ENCODE measurements around the gene CCNB2.
A peak's percentile ranks its signal among the peaks of the same experiment; 100 is the strongest.
"Not testable (repeated sequence)": the region's sequence is repeated elsewhere in the genome, so short reads cannot be mapped to it uniquely, and the experiment has no call there.

CCNB2 gene

GRCh38 chr15:59104912-59105732 is at the start of gene CCNB2:
Gene CCNB2, plus strand, starts transcription at chr15:59105146. Its CDS starts 123 bp downstream, at chr15:59105269.
- DNase-seq (ENCODE audit: low read depth), result peak; percentile 75

DNA sequence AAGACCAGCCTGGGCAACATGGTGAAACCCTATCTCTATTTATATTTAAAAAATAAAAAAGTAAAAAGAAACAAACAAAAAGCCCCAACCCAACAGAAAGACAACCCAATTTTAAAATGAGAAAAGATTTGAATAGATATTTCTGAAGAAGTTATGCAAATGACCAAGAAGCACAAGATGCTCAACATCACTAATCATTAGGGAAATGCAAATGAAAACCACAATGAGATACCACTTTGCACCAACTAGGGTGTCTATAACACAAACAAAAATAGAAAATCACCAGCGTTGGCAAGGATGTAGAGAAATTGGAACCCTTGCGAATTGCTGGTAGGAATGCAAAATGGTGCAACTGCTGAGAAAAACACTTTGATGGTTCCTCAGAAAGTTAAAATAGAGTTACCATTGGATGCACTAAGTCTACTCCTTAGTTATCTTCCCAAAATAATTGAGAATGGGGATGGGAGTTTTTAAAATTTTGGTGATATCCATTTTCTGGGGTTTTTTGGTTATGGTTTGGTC is 45.8 kb upstream of the CCNB2 start:
- DNase-seq (ENCODE audit: low read depth), result no peak

GRCh38 chr15:59060348-59060747 is 44.6 kb upstream of the CCNB2 start:
- no peak for DNase-seq (ENCODE audit: low read depth)

GRCh38 chr15:59063042-59063441 is 41.9 kb upstream of the CCNB2 start:
- DNase-seq (ENCODE audit: low read depth), result no peak

GRCh38 chr15:59069430-59069829 is 35.5 kb upstream of the CCNB2 start:
- DNase-seq (ENCODE audit: low read depth), result no peak

- no peak for DNase-seq (ENCODE audit: low read depth)
Measured at GRCh38 chr15:59074607-59075006, 30.3 kb upstream of the CCNB2 start.

DNA sequence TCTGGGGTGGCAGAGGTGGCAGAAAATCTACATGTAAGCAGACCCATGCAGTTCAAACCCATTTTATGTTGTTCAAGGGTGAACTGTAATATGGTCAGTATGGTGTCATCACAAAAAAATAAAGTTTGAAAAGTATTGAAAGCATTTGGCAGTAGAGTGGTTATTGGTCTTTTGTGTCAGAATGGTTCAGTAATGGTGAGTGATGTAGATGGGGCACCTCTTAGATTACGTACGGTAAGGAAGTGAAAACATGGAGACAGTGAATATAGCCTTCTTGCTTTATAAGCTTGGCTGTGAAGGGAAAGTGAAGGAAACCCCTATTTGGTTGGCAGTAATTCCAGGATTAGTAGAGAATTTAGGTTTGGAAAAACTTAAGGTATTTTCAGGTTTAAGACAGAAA is 17.2 kb upstream of the CCNB2 start:
- DNase-seq (ENCODE audit: low read depth), result no peak

GRCh38 chr15:59094077-59094476 is 10.9 kb upstream of the CCNB2 start:
- no peak for DNase-seq (ENCODE audit: low read depth)

- DNase-seq (ENCODE audit: low read depth), result no peak
Measured at GRCh38 chr15:59096429-59096828, 8.5 kb upstream of the CCNB2 start.

DNA sequence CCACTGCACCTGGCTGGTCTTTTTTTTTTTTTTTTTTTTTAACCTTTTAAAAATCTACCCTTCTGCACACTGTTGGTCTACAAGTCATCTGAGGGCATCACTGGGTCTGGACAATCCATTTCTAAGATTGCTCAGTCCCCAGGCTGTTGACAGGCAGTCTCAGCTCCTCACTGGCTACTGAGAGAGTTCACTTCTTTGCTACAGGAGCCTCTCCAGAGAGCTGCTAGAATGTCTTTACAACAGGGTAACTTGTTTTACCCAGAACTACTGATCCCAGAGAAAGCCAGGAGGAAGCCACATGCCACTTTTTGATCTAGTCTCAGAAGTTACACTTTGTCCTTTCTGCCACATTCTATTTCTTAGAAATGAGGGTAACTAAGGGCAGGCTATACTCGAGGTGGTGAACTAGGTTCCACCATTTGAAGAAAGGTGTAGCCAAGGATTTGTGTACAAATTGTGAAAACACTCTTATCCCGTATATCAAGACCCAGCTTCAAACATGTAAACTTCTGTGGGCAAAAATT is 5.7 kb upstream of the CCNB2 start:
- no peak for DNase-seq (ENCODE audit: low read depth)

DNA sequence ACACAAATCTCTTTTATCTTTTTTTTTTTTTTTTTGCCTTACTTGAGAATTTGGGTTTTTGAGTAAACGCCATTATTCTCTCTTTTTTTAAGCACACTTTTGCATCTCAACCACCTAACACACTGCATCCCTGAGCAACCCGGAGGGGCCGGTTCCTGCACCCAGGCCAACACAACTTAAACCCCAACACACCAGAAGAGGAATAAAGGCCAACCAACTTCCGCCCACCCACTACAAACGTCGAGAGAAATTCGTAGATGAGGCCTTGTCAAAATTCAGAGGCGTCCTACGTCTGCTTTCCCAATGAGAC is 389 bp upstream of the CCNB2 start:
- no peak for DNase-seq (ENCODE audit: low read depth)

DNA sequence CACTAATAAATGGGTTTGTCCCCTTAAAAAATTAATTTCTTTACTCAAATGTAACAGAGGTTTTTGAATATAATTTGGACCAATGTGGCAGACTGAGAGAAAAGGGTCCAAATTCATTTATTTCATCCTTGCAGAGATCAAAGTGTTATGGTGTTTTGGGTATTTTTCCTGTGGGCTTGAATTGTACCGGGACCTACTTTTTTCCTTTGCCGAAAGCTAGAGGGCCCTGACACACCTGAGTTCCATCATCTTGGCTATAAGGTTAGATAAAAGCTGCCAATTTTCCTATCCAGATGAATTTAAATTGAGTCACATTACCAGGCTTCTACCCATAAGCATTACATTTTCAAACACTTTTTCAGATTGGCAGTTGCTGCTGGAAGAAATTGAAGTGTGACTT is 908 bp downstream of the CCNB2 start:
- DNase-seq (ENCODE audit: low read depth), result no peak

DNA sequence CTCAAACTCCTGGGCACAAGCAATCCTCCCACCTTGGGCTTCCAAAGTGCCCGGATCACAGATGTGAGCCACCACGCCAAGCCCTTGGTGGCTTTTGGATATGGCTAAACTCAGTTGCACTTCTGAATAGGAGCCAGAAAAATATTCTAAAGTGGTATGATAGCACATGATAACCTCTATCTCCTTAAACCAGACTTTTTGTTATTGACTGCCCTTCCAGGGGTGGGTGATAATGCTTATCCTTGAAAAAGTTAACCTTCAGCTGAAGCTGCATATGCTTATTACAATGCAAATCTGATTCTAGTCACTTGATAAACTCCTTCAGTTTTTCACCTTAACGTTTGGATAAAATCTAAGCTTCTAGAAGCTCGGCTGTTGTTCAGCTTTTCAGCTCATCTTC is 6.3 kb downstream of the CCNB2 start:
- DNase-seq (ENCODE audit: low read depth), result no peak

DNA sequence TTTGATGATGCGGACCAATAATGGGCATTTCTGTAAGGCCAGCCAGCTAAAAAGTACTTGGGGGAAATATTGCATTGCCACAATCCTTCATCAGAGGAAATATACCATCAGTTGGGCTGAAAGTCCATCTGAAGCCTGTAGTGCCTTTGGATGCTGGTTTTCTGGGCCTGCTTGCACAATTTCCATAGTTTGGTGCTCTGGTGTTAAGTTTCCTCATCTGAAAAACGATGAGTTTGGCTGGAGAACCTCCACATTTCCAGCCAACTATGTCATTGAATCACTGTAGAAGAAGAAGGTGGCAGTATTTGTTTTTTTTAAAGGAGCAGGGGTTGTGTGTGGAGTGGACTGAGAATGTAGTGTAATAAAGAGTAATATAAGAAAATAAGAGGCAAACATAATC is 10.1 kb downstream of the CCNB2 start:
- DNase-seq (ENCODE audit: low read depth), result no peak

DNA sequence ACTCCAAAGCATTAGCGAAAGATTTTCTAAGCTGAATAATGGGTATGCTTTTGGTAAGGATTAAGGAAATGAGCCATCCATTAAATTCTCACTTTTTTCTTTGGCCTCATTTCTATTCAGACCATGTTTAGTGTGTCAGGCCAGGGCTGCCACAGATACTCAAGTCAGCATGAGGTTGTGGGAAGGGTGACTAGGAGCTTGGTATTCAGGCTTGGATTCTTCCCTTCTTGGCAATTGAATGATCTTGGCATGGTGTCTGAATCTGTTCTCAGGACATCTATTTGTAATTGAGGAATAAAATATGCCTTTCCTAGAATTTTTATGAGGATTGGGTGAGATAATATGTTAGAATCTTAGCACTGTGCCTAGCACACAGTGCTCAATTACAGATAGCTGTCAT is 11.2 kb downstream of the CCNB2 start:
- no peak for DNase-seq (ENCODE audit: low read depth)

GRCh38 chr15:59116771-59117170 is 11.8 kb downstream of the CCNB2 start:
- DNase-seq (ENCODE audit: low read depth), result no peak

GRCh38 chr15:59119625-59120024 is 14.7 kb downstream of the CCNB2 start:
- no peak for DNase-seq (ENCODE audit: low read depth)

GRCh38 chr15:59120937-59121336 is 16.0 kb downstream of the CCNB2 start:
- DNase-seq (ENCODE audit: low read depth), result no peak

DNA sequence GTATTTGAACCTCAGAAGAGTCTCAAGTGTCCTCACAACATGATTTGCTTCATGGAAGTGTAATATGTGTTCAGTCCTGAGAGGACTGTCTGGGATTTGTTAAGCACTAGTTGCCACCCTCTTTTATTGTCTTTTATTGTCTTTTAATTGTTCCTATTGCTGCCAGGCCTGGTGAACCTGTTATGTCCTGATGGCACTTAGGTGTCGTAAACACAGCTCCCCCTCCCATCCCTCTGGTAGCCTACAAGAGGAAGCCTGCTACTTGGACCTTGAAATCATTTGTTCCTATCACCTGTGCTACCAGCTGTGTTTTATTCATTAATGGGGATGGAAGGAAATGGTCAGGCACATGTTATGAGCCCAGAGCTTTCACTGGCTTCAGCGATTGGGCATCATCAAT is 19.3 kb downstream of the CCNB2 start:
- DNase-seq (ENCODE audit: low read depth), result no peak

DNA sequence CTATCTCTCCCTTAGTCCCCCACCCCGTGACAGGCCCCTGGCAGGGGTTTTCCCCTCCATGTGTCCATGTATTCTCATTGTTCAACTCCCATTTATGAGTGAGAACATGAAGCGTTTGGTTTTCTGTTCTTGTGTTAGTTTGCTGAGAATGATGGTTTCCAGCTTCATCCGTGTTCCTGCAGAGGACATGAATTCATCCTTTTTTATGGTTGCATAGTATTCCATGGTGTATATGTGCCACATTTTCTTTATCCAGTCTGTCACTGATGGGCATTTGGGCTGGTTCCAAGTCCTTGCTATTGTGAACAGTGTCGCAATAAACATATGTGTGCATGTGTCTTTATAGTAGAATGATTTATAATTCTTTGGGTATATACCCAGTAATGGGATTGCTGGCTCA is 20.7 kb downstream of the CCNB2 start:
- not testable (repeated sequence) for DNase-seq (ENCODE audit: low read depth)

DNA sequence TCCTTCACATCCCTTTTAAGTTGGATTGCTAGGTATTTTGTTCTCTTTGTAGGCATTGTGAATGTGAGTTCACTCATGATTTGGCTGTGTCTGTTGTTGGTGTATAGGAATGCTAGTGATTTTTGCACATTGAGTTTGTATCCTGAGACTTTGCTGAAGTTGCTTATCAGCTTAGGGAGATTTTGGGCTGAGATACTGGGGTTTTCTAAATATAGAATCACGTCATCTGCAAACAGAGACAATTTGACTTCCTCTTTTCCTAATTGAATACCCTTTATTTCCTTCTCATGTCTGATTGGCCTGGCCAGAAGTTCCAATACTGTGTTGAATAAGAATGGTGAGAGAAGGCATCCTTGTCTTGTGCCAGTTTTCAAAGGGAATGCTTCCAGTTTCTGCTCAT is 22.3 kb downstream of the CCNB2 start:
- DNase-seq (ENCODE audit: low read depth), result not testable (repeated sequence)

DNA sequence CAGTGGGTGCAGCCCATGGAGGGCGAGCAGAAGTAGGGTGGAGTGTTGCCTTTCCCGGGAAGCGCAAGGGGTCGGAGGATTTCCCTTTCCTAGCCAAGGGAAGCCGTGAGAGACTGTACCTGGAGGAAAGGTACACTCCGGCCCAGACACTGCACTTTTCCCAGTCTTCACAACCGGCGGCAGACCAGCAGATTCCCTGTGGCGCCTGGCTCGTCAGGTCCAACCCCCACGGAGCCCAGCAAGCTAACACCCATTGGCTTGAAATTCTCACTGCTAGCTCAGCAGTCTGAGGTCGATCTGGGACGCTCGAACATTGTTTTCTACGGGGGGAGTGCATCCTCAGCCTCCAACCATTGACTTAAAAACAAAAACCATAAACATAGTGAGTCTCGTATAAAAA is 26.5 kb downstream of the CCNB2 start:
- no peak for DNase-seq (ENCODE audit: low read depth)

- DNase-seq (ENCODE audit: low read depth), result no peak
Measured at GRCh38 chr15:59131969-59132562, 27.1 kb downstream of the CCNB2 start.

All from non-pigmented ciliary epithelial cell (primary cell).